GM23338 (cell line): ENCODE data around the gene TAOK2. TPM values are rescaled to one million over a fixed set of nuclear protein-coding genes. Genes with fewer than 3 reads are reported as not detected.

Source experiments
- CREB1 ChIP-seq: fragments of 250-450 bp; sonication (Bioruptor Pico); IDR thresholded peaks from 2 replicates; pipeline ENCODE4 v1.5.0; 2020; ENCODE audit warnings: low read depth, mild to moderate bottlenecking, moderate library complexity
- EZH2 ChIP-seq: fragments of 200-600 bp; sonication (generic); IDR thresholded peaks from one replicate; pipeline ENCODE4 v1.8.0; 2017; ENCODE audit warnings: antibody characterized with exemption, mild to moderate bottlenecking, low read depth; ENCODE audit not compliant: unreplicated experiment
- EZH2phosphoT487 ChIP-seq: fragments of 200-600 bp; sonication (generic); IDR thresholded peaks from one replicate; pipeline ENCODE4 v1.8.1; 2018; ENCODE audit warnings: antibody characterized with exemption; ENCODE audit not compliant: unreplicated experiment
- NANOG ChIP-seq: IDR thresholded peaks from 2 replicates; pipeline ENCODE4 v1.6.1; 2016; ENCODE audit warnings: antibody characterized with exemption, borderline replicate concordance
- POLR2AphosphoS5 ChIP-seq: IDR thresholded peaks from 2 replicates; pipeline ENCODE4 v1.6.1; 2016; ENCODE audit warnings: antibody characterized with exemption, low read depth
- STAT1 ChIP-seq: IDR thresholded peaks from one replicate; pipeline ENCODE4 v1.6.1; 2016; ENCODE audit warnings: antibody characterized with exemption; ENCODE audit not compliant: unreplicated experiment
- ZNF114 ChIP-seq: fragments of 250-450 bp; sonication (Bioruptor Pico); IDR thresholded peaks from 2 replicates; pipeline ENCODE4 v1.5.0; 2020; ENCODE audit warnings: mild to moderate bottlenecking, moderate library complexity
- polyA plus RNA-seq: library from polyadenylated mRNA; unstranded; fragments of >200 nt; fragmentation: Nextera tagmentation; extraction: Ambion mirVana; gene quantifications from 2 replicates; pipeline ENCODE4 v1.2.1, GENCODE V29; 2016
- total RNA-seq: library from RNA; depleted of rRNA; stranded (reverse); fragments of >200 nt; shearing (Covaris generic); gene quantifications from 2 replicates; pipeline ENCODE4 v1.2.3, GENCODE V29; 2014
- TF ChIP-seq, protein P1 (sequence below): fragments of 250-450 bp; sonication (Bioruptor Pico); IDR thresholded peaks from 2 replicates; pipeline ENCODE4 v1.5.0; 2020; ENCODE audit warnings: mild to moderate bottlenecking, moderate library complexity
- TF ChIP-seq, protein P2 (sequence below): IDR thresholded peaks from 2 replicates; pipeline ENCODE4 v1.6.1; 2016; ENCODE audit warnings: antibody characterized with exemption

Gene TAOK2
- total and polyA plus RNA-seq, 2 experiments from 2014 or later = 8.8 to 45.2 TPM

DNA sequence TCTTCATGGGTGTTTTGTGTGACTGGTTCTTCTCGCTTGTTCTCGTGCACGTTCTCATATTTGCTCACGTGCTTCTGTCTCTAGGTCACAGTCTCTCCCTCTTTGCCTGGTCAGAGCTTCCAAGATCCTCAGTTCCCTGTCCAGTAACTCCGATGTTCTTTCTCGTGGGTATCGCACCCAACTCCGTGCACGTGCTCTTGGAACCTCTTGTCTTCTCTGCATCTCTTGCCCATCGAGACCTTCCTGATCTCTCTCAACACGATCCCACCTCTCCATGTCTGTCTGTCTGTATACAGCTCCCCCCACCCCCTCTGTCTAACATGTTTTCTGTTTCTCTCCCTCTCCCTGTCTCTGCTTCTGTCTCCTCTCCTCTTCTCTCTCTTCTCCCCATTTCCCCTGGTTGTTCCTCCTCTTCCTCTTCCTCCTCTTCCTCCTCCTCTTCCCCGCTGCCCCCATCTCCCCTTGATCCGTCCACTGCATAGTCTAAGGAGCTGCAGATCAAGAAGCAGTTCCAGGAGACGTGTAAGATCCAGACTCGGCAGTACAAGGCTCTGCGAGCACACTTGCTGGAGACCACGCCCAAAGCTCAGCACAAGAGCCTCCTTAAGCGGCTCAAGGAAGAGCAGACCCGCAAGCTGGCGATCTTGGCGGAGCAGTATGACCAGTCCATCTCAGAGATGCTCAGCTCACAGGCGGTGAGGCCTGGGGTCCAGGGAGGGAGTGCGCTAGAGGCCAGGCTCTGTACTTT lies 15.6 kb downstream of the TAOK2 start (continued):
- TF ChIP-seq, protein P1, sequence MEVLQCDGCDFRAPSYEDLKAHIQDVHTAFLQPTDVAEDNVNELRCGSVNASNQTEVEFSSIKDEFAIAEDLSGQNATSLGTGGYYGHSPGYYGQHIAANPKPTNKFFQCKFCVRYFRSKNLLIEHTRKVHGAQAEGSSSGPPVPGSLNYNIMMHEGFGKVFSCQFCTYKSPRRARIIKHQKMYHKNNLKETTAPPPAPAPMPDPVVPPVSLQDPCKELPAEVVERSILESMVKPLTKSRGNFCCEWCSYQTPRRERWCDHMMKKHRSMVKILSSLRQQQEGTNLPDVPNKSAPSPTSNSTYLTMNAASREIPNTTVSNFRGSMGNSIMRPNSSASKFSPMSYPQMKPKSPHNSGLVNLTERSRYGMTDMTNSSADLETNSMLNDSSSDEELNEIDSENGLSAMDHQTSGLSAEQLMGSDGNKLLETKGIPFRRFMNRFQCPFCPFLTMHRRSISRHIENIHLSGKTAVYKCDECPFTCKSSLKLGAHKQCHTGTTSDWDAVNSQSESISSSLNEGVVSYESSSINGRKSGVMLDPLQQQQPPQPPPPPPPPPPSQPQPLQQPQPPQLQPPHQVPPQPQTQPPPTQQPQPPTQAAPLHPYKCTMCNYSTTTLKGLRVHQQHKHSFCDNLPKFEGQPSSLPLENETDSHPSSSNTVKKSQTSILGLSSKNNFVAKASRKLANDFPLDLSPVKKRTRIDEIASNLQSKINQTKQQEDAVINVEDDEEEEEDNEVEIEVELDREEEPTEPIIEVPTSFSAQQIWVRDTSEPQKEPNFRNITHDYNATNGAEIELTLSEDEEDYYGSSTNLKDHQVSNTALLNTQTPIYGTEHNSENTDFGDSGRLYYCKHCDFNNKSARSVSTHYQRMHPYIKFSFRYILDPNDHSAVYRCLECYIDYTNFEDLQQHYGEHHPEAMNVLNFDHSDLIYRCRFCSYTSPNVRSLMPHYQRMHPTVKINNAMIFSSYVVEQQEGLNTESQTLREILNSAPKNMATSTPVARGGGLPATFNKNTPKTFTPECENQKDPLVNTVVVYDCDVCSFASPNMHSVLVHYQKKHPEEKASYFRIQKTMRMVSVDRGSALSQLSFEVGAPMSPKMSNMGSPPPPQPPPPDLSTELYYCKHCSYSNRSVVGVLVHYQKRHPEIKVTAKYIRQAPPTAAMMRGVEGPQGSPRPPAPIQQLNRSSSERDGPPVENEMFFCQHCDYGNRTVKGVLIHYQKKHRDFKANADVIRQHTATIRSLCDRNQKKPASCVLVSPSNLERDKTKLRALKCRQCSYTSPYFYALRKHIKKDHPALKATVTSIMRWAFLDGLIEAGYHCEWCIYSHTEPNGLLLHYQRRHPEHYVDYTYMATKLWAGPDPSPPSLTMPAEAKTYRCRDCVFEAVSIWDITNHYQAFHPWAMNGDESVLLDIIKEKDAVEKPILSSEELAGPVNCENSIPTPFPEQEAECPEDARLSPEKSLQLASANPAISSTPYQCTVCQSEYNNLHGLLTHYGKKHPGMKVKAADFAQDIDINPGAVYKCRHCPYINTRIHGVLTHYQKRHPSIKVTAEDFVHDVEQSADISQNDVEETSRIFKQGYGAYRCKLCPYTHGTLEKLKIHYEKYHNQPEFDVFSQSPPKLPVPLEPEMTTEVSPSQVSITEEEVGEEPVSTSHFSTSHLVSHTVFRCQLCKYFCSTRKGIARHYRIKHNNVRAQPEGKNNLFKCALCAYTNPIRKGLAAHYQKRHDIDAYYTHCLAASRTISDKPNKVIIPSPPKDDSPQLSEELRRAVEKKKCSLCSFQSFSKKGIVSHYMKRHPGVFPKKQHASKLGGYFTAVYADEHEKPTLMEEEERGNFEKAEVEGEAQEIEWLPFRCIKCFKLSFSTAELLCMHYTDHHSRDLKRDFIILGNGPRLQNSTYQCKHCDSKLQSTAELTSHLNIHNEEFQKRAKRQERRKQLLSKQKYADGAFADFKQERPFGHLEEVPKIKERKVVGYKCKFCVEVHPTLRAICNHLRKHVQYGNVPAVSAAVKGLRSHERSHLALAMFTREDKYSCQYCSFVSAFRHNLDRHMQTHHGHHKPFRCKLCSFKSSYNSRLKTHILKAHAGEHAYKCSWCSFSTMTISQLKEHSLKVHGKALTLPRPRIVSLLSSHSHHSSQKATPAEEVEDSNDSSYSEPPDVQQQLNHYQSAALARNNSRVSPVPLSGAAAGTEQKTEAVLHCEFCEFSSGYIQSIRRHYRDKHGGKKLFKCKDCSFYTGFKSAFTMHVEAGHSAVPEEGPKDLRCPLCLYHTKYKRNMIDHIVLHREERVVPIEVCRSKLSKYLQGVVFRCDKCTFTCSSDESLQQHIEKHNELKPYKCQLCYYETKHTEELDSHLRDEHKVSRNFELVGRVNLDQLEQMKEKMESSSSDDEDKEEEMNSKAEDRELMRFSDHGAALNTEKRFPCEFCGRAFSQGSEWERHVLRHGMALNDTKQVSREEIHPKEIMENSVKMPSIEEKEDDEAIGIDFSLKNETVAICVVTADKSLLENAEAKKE (CRISPR knock-in tag) = no peak
- TF ChIP-seq ZNF114 (no peak), NANOG (no peak), EZH2phosphoT487 (no peak), POLR2AphosphoS5 (no peak), STAT1 (no peak), EZH2 (no peak), CREB1 (CRISPR knock-in tag) (no peak)
- TF ChIP-seq, protein P2, sequence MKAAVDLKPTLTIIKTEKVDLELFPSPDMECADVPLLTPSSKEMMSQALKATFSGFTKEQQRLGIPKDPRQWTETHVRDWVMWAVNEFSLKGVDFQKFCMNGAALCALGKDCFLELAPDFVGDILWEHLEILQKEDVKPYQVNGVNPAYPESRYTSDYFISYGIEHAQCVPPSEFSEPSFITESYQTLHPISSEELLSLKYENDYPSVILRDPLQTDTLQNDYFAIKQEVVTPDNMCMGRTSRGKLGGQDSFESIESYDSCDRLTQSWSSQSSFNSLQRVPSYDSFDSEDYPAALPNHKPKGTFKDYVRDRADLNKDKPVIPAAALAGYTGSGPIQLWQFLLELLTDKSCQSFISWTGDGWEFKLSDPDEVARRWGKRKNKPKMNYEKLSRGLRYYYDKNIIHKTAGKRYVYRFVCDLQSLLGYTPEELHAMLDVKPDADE = no peak
